WTC11 (cell line): ENCODE data around the gene NPDC1. TPM values are rescaled to one million over a fixed set of nuclear protein-coding genes. Genes with fewer than 3 reads are reported as not detected.

Experiments used
- ATAC-seq: fragments of 200-7000 bp; cut with Tn5 transposase; 2 replicates; pipeline ENCODE4 v1.10.0; 2021; ENCODE audit warnings: mild to moderate bottlenecking, moderate library complexity
- CTCF ChIA-PET: fragments of 300-600 bp; sonication (Branson Sonifier 250); formaldehyde crosslinking; loops from one replicate; lab custom pipeline; 2021; ENCODE audit warnings: antibody characterized with exemption; lab: Charles Lee
- POLR2A ChIA-PET: fragments of 350-600 bp; sonication (Branson Sonifier 250); formaldehyde crosslinking; loops from one replicate; lab custom pipeline; 2021; ENCODE audit warnings: antibody characterized with exemption; lab: Charles Lee
- DNase-seq: peaks from one replicate; pipeline ENCODE4 v3.0.0; 2021; ENCODE audit warnings: low spot score
- H3K27ac Mint-ChIP-seq: 2 replicates; pipeline ENCODE4 v1.8.0; 2021; ENCODE audit warnings: mixed read lengths
- H3K27me3 Mint-ChIP-seq: 2 replicates; pipeline ENCODE4 v1.8.0; 2021; ENCODE audit warnings: low read depth, mild to moderate bottlenecking, moderate library complexity, mixed read lengths
- H3K36me3 Mint-ChIP-seq: 2 replicates; pipeline ENCODE4 v1.8.0; 2021; ENCODE audit warnings: mixed read lengths
- H3K4me1 Mint-ChIP-seq: 2 replicates; pipeline ENCODE4 v1.8.0; 2022; ENCODE audit warnings: mixed read lengths
- H3K4me3 Mint-ChIP-seq: 2 replicates; pipeline ENCODE4 v1.8.0; 2021; ENCODE audit warnings: mild to moderate bottlenecking, moderate library complexity, mixed read lengths
- H3K9me3 Mint-ChIP-seq: 2 replicates; pipeline ENCODE4 v1.8.0; 2021; ENCODE audit warnings: mixed read lengths
- AFF4 ChIP-seq: sonication (generic); formaldehyde crosslinking; IDR thresholded peaks from 2 replicates; pipeline ENCODE4 v1.8.1; 2023; ENCODE audit warnings: mild to moderate bottlenecking, missing genetic modification reagents, borderline replicate concordance
- E2F1 ChIP-seq: sonication (generic); formaldehyde crosslinking; IDR thresholded peaks from 2 replicates; pipeline ENCODE4 v1.8.0; 2022; ENCODE audit warnings: mild to moderate bottlenecking, missing genetic modification reagents
- FOXJ3 ChIP-seq: sonication (generic); formaldehyde crosslinking; IDR thresholded peaks from 2 replicates; pipeline ENCODE4 v1.9.0; 2021; ENCODE audit warnings: missing genetic modification reagents, mild to moderate bottlenecking, borderline replicate concordance
- FOXK1 ChIP-seq: sonication (generic); formaldehyde crosslinking; IDR thresholded peaks from 2 replicates; pipeline ENCODE4 v1.8.0; 2022; ENCODE audit warnings: mild to moderate bottlenecking, moderate library complexity, missing genetic modification reagents
- FOXP4 ChIP-seq: sonication (generic); formaldehyde crosslinking; IDR thresholded peaks from 2 replicates; pipeline ENCODE4 v1.8.0; 2022; ENCODE audit warnings: mild to moderate bottlenecking, missing genetic modification reagents
- MAX ChIP-seq: sonication (generic); formaldehyde crosslinking; IDR thresholded peaks from 2 replicates; pipeline ENCODE4 v1.8.0; 2022; ENCODE audit warnings: mild to moderate bottlenecking, missing genetic modification reagents
- NFATC4 ChIP-seq: fragments of 250-450 bp; sonication (Bioruptor Pico); IDR thresholded peaks from 2 replicates; pipeline ENCODE4 v1.9.0; 2021; ENCODE audit warnings: mild to moderate bottlenecking
- OVOL2 ChIP-seq: fragments of 250-450 bp; sonication (Bioruptor Pico); IDR thresholded peaks from 2 replicates; pipeline ENCODE4 v1.9.0; 2021; ENCODE audit warnings: mild to moderate bottlenecking, borderline replicate concordance
- TEAD4 ChIP-seq: sonication (generic); formaldehyde crosslinking; IDR thresholded peaks from 2 replicates; pipeline ENCODE4 v1.8.0; 2022; ENCODE audit warnings: mild to moderate bottlenecking, missing genetic modification reagents
- ZMAT4 ChIP-seq: fragments of 250-450 bp; sonication (Bioruptor Pico); IDR thresholded peaks from 2 replicates; pipeline ENCODE4 v1.9.0; 2021; ENCODE audit warnings: mild to moderate bottlenecking
- ZNF232 ChIP-seq: sonication (generic); formaldehyde crosslinking; IDR thresholded peaks from 2 replicates; pipeline ENCODE4 v1.8.0; 2022; ENCODE audit warnings: mild to moderate bottlenecking, missing genetic modification reagents
- ZNF281 ChIP-seq: sonication (generic); formaldehyde crosslinking; IDR thresholded peaks from 2 replicates; pipeline ENCODE4 v1.8.0; 2023; ENCODE audit warnings: mild to moderate bottlenecking, missing genetic modification reagents
- ZNF396 ChIP-seq: fragments of 250-450 bp; sonication (Bioruptor Pico); IDR thresholded peaks from 2 replicates; pipeline ENCODE4 v1.8.0; 2021; ENCODE audit warnings: mild to moderate bottlenecking, moderate library complexity, borderline replicate concordance
- ZNF416 ChIP-seq: fragments of 250-450 bp; sonication (Bioruptor Pico); IDR thresholded peaks from 2 replicates; pipeline ENCODE4 v1.9.0; 2021; ENCODE audit warnings: mild to moderate bottlenecking, inconsistent platforms
- total RNA-seq: library from RNA; stranded (reverse); gene quantifications from 3 replicates; pipeline ENCODE4 v1.2.3, GENCODE V29; 2021

Gene NPDC1
- total RNA-seq, 1 experiment from 2014 or later, result 64.3 TPM

- TF ChIP-seq AFF4, result no peak
- no peak for TF ChIP-seq ZNF416 (CRISPR knock-in tag)
- no peak for TF ChIP-seq OVOL2 (CRISPR knock-in tag)
These were observed 25.0 kb downstream of the NPDC1 start (continued) for GRCh38 chr9:137020771-137021567.

GRCh38 chr9:137019891-137020683 lies 25.9 kb downstream of the NPDC1 start:
- ChIA-PET CTCF (interaction anchor here (0.7 to 3.9 kb wide), 6 partner anchors 10 to 188 kb away, joined by 3 to 38 read pairs (median 4); partner anchors contain the start of gene FUT7), POLR2A (no interaction called here)
- no peaks in the 10 kb centered on the region for H3K9me3 Mint-ChIP-seq
- H3K36me3 Mint-ChIP-seq, result peaks cover 9% of the 10 kb centered on the region
- no peaks in the 10 kb centered on the region; the same call in 1 of the 2 replicates for H3K4me1 Mint-ChIP-seq
- H3K27me3 Mint-ChIP-seq, result no peaks in the 10 kb centered on the region
- H3K27ac Mint-ChIP-seq, result peak overlapping the region; percentile 41; the same call in 1 of the 2 replicates
- no peak for TF ChIP-seq OVOL2 (CRISPR knock-in tag)
- no peak for TF ChIP-seq MAX (CRISPR knock-in tag)
- no peak for ATAC-seq
- H3K4me3 Mint-ChIP-seq, result no peak overlapping the region
- no peak for DNase-seq

GRCh38 chr9:137018761-137019559 lies 27.0 kb downstream of the NPDC1 start:
- ATAC-seq, result no peak
- no peaks in the 10 kb centered on the region for H3K27me3 Mint-ChIP-seq
- H3K4me3 Mint-ChIP-seq, result no peak overlapping the region
- POLR2A ChIA-PET, result no interaction called here
- no peak overlapping the region for H3K27ac Mint-ChIP-seq
- H3K36me3 Mint-ChIP-seq, result peaks cover 9% of the 10 kb centered on the region
- H3K4me1 Mint-ChIP-seq, result no peaks in the 10 kb centered on the region; the same call in 1 of the 2 replicates
- no peaks in the 10 kb centered on the region for H3K9me3 Mint-ChIP-seq
- DNase-seq, result no peak
- CTCF ChIA-PET, result interaction anchor here (0.7 to 3.9 kb wide), 7 partner anchors 10 to 187 kb away, joined by 3 to 38 read pairs (median 4); partner anchors contain the start of gene FUT7
- TF ChIP-seq ZMAT4 (CRISPR knock-in tag), result no peak
- TF ChIP-seq TEAD4 (CRISPR knock-in tag), result no peak
- no peak for TF ChIP-seq FOXJ3
- no peak for TF ChIP-seq FOXP4 (CRISPR knock-in tag)
- no peak for TF ChIP-seq ZNF232
- TF ChIP-seq ZNF281, result no peak
- TF ChIP-seq FOXK1, result no peak
- no peak for TF ChIP-seq E2F1
- no peak for TF ChIP-seq OVOL2 (CRISPR knock-in tag)
- TF ChIP-seq ZNF396 (CRISPR knock-in tag), result no peak
- TF ChIP-seq NFATC4 (CRISPR knock-in tag), result no peak
